Panc1 (cell line): Measurements from ENCODE around the gene SMIM8. TPM values are rescaled to one million over a fixed set of nuclear protein-coding genes. Genes with fewer than 3 reads are reported as not detected.

Experiments used
- ATAC-seq: fragments of 200-7000 bp; cut with Tn5 transposase; 2 replicates; pipeline ENCODE4 v1.9.1; 2020; ENCODE audit warnings: mild to moderate bottlenecking, moderate library complexity
- BruUV-seq: library from RNA; stranded (reverse); fragments of 400-500 nt; replicated peaks from 2 replicates; lab custom pipeline; 2021; lab: Mats Ljungman, UMichigan
- CTCF ChIA-PET: fragments of 300-600 bp; sonication (Branson Sonifier 250); formaldehyde crosslinking; loops from one replicate; lab custom pipeline; 2022; ENCODE audit warnings: antibody characterized with exemption; lab: Charles Lee
- POLR2A ChIA-PET: fragments of 300-600 bp; sonication (Branson Sonifier 250); formaldehyde crosslinking; loops from one replicate; lab custom pipeline; 2022; ENCODE audit warnings: antibody characterized with exemption; lab: Charles Lee
- DNase-seq: peaks from one replicate; pipeline ENCODE4 v3.0.0-alpha.2; 2010; ENCODE audit warnings: low read depth, low spot score
- H3K27ac ChIP-seq: 2 replicates; pipeline ENCODE4 v1.5.1; 2011; ENCODE audit warnings: mild to moderate bottlenecking, low read length, inconsistent platforms
- H3K27me3 ChIP-seq: fragments of 200-500 bp; sonication (Bioruptor generic); 2 replicates; pipeline ENCODE4 v1.6.0; 2014; ENCODE audit warnings: low read length, inconsistent platforms; ENCODE audit not compliant: control insufficient read depth, insufficient read depth
- H3K36me3 ChIP-seq: fragments of 200-500 bp; sonication (Bioruptor generic); 2 replicates; pipeline ENCODE4 v1.5.1; 2014; ENCODE audit warnings: inconsistent platforms, mild to moderate bottlenecking, low read length, moderate library complexity; ENCODE audit not compliant: control insufficient read depth, insufficient read depth
- H3K4me1 ChIP-seq: 2 replicates; pipeline ENCODE4 v1.5.1; 2011; ENCODE audit warnings: inconsistent platforms, mild to moderate bottlenecking, low read length, moderate library complexity; ENCODE audit not compliant: control insufficient read depth, insufficient read depth
- H3K4me3 ChIP-seq, 2 experiments: 2 replicates each; pipeline ENCODE4 v1.5.1; 2011 to 2012; ENCODE audit warnings: low read depth in 2 of 2, low read length in 2 of 2, mild to moderate bottlenecking in 2 of 2, inconsistent platforms in 1 of 2, moderate library complexity in 1 of 2
- H3K9me3 ChIP-seq: fragments of 200-500 bp; sonication (Bioruptor generic); 2 replicates; pipeline ENCODE4 v1.5.1; 2014; ENCODE audit warnings: low read depth, mild to moderate bottlenecking, inconsistent platforms, low read length, moderate library complexity; ENCODE audit not compliant: control insufficient read depth, insufficient read depth
- POLR2AphosphoS5 ChIP-seq: IDR thresholded peaks from 2 replicates; pipeline ENCODE4 v1.6.1; 2012; ENCODE audit warnings: mild to moderate bottlenecking, low read depth, low read length, moderate library complexity
- REST ChIP-seq, 2 experiments: IDR thresholded peaks; 2 replicates each; pipeline ENCODE4 v1.6.1; 2011 to 2012; ENCODE audit warnings: low read depth in 2 of 2, control low read depth in 1 of 2, low read length in 1 of 2, mild to moderate bottlenecking in 1 of 2, moderate library complexity in 1 of 2; ENCODE audit not compliant: insufficient read depth in 1 of 2
- SIN3A ChIP-seq: IDR thresholded peaks from 2 replicates; pipeline ENCODE4 v1.6.1; 2012; ENCODE audit warnings: low read depth, mild to moderate bottlenecking, low read length, moderate library complexity, borderline replicate concordance; ENCODE audit not compliant: insufficient read depth
- TCF7L2 ChIP-seq: IDR thresholded peaks from 2 replicates; pipeline ENCODE4 v1.6.1; 2011; ENCODE audit warnings: mild to moderate bottlenecking, low read depth, low read length, inconsistent platforms
- in situ Hi-C: cut with HindIII; loops from 2 replicates; pipeline ENCODE4 v1.10.0; 2016; ENCODE audit warnings: low sequenced_read_pairs, low pct_unique_long_range_greater_than_20kb
- intact Hi-C: fragments of 100-400 bp; cut with micrococcal nuclease; formaldehyde crosslinking; loops from one replicate; pipeline ENCODE4 v1.10.0; 2022; ENCODE audit not compliant: unreplicated experiment
- total RNA-seq: library from RNA; stranded (reverse); gene quantifications from one replicate; pipeline ENCODE4 v1.2.1, GENCODE V29; 2021; ENCODE audit not compliant: unreplicated experiment
- TF ChIP-seq, protein P1 (sequence below): fragments of 450-650 bp; IDR thresholded peaks from 2 replicates; pipeline ENCODE4 v1.5.1; 2017; ENCODE audit warnings: mild to moderate bottlenecking

SMIM8 gene
- total RNA-seq, 1 experiment from 2014 or later = 6.7 TPM

DNA sequence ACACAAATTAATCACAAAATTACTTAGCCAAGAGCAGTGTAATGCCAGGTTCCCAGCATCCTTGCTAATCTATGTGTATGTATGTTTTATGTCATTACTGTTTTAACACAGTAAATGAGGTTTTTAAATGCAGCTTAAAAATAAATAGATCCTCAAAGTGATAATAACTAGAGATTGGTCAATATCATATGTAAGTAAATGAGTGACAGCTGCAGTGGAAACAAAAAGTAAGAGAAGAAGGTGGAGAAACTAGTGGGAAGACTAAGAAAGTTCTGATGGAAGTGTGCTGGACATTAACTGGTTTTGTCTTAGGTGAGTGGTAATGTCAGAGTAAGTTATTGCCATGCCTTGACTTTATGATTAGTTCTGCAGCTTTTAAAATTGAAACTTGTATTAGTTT lies 8.6 kb downstream of the SMIM8 start:
- no TSS peak for BruUV-seq
- ATAC-seq (no peak), DNase-seq (no peak)
- no peaks in the 10 kb centered on the region for H3K27me3 ChIP-seq
- ChIA-PET CTCF (no interaction called here), POLR2A (interaction anchor here (0.6 kb wide), 1 partner anchor 92 kb away, joined by 3 read pairs; no protein-coding TSS in a partner anchor)
- H3K4me1 ChIP-seq = no peaks in the 10 kb centered on the region
- no peaks in the 10 kb centered on the region for H3K9me3 ChIP-seq
- in situ Hi-C loops (no loop called here), intact Hi-C loops (no loop called here)
- TF ChIP-seq REST (IDR thresholded peaks at IDR 0.05; ENCODE audit: insufficient read depth in 1 of 2, low read depth in 2 of 2, low read length in 1 of 2) (no peak), SIN3A (no peak), POLR2AphosphoS5 (no peak), TCF7L2 (no peak)
- TF ChIP-seq, protein P1, sequence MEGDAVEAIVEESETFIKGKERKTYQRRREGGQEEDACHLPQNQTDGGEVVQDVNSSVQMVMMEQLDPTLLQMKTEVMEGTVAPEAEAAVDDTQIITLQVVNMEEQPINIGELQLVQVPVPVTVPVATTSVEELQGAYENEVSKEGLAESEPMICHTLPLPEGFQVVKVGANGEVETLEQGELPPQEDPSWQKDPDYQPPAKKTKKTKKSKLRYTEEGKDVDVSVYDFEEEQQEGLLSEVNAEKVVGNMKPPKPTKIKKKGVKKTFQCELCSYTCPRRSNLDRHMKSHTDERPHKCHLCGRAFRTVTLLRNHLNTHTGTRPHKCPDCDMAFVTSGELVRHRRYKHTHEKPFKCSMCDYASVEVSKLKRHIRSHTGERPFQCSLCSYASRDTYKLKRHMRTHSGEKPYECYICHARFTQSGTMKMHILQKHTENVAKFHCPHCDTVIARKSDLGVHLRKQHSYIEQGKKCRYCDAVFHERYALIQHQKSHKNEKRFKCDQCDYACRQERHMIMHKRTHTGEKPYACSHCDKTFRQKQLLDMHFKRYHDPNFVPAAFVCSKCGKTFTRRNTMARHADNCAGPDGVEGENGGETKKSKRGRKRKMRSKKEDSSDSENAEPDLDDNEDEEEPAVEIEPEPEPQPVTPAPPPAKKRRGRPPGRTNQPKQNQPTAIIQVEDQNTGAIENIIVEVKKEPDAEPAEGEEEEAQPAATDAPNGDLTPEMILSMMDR = no peak
- no peaks in the 10 kb centered on the region for H3K36me3 ChIP-seq
- H3K4me3 ChIP-seq = no peak overlapping the region
- no peak overlapping the region for H3K27ac ChIP-seq

DNA sequence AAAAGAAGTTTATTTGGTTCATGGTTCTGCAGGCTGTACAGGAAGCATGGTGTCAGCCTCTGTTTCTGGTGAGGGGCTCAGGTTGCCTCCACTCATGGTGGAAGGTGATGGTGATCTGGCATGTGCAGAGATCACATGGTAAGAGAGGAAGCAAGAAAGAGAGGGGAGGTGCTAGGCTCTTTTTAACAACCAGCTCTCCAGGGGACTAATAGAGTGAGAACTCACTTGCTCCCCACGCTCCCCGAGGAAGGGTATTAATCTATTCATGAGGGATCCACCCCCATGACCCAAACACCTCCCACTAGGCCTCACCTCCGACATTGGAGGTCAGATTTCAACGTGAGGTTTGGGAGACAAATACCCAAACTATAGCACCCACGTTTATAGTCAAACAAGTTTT lies 10.6 kb downstream of the SMIM8 start:
- no peak for TF ChIP-seq SIN3A
- TF ChIP-seq, protein P1 = no peak
- no peak for TF ChIP-seq POLR2AphosphoS5
- TF ChIP-seq TCF7L2 = no peak
- no peak for TF ChIP-seq REST (IDR thresholded peaks at IDR 0.05; ENCODE audit: insufficient read depth in 1 of 2, low read depth in 2 of 2, low read length in 1 of 2)
- H3K4me3 ChIP-seq = no peak overlapping the region
- DNase-seq (no peak), ATAC-seq (no peak)
- H3K4me1 ChIP-seq = no peaks in the 10 kb centered on the region
- intact Hi-C loops (no loop called here), in situ Hi-C loops (no loop called here)
- no peaks in the 10 kb centered on the region for H3K9me3 ChIP-seq
- H3K27me3 ChIP-seq = no peaks in the 10 kb centered on the region
- POLR2A ChIA-PET = no interaction called here
- CTCF ChIA-PET = no interaction called here
- no TSS peak for BruUV-seq
- H3K27ac ChIP-seq = no peak overlapping the region
- no peaks in the 10 kb centered on the region for H3K36me3 ChIP-seq
